Measurements from ENCODE around the gene MTG2. TPM values are rescaled to one million over a fixed set of nuclear protein-coding genes. Genes with fewer than 3 reads are reported as not detected.

MTG2 gene
- total RNA-seq, 4 donors from 2014 or later: 21.4 to 42.0 (median 29.1) TPM

DNA sequence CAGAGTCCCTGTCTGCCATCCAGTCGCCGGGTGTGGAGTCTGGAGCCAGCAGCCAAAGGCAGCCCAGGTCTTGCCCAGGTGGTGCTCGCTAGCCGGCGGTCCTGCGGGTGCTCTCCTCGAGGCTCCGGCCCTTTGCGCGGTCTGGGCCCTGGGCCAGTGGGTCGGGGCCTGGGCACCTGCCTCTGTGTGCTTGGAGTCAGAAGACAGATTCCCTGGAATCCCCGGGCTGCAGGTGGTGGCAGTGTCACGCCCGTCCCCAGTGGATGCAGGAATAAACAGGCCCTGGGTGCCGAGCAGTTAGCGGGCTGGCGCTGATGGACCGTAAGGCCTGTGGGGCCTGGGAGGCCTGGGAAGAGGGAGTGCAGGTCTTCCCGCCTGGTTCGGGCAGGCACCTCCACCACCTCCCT, 33.9 kb upstream of the MTG2 start:
- no peak for DNase-seq (ENCODE audit: low spot score in 2 of 2)
- H3K4me3 ChIP-seq (ENCODE audit: low read depth, poor library complexity, severe bottlenecking): no peak overlapping the region
- TF ChIP-seq, protein P1, sequence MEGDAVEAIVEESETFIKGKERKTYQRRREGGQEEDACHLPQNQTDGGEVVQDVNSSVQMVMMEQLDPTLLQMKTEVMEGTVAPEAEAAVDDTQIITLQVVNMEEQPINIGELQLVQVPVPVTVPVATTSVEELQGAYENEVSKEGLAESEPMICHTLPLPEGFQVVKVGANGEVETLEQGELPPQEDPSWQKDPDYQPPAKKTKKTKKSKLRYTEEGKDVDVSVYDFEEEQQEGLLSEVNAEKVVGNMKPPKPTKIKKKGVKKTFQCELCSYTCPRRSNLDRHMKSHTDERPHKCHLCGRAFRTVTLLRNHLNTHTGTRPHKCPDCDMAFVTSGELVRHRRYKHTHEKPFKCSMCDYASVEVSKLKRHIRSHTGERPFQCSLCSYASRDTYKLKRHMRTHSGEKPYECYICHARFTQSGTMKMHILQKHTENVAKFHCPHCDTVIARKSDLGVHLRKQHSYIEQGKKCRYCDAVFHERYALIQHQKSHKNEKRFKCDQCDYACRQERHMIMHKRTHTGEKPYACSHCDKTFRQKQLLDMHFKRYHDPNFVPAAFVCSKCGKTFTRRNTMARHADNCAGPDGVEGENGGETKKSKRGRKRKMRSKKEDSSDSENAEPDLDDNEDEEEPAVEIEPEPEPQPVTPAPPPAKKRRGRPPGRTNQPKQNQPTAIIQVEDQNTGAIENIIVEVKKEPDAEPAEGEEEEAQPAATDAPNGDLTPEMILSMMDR (IDR thresholded peaks at IDR 0.05): no peak
- no peak for TF ChIP-seq POLR2A (IDR thresholded peaks at IDR 0.05)
- 58 to 72% methylated on average over 9 to 20 of the region's 20 CpGs for WGBS, 2 donors
- intact Hi-C loops (cut with DNase I; ENCODE audit: low total_unique reads): no loop called here

DNA sequence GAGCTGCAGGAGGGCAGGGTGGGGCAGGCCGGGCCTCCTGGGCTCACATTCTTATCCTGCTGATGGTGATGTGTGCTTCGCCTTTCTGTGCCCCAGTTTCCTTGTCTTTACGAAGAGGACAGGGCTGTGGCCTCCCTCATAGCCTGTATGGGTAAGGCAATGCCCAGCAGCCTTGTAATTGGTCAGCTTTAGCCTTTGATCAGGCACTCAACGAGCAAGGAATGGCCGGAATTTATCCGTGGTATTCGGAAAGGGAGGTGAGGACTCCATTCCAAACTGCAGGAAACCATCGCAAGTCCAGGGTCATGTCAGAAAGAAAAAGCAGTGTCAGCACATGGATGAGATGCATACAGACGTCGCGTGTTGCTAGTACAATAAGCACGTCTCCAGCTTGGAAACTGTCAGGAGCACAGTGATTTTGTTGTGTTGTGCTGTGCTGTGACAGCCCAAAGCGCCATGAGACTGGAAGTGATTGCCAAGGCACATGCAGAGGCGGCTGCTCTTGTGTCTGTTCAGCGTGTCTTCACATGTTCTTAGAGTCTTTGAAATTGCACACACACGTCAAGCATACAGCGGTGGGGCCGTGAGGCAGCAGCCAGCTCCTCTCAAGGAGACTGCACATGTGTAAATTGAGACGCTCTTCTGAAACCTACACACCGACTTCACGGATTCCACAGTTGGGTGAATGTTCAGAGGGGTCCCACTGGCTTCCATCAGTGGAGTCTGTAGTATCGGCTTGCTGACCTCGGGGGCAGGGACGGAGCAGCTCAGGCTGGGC, 33.1 kb upstream of the MTG2 start:
- peak in 1 of 2 donors; percentile 63 for DNase-seq (ENCODE audit: low spot score in 2 of 2)
- H3K4me3 ChIP-seq (ENCODE audit: low read depth, poor library complexity, severe bottlenecking): no peak overlapping the region
- 45 to 53% methylated on average over 24 of the region's 24 CpGs for WGBS, 2 donors
- intact Hi-C loops (cut with DNase I; ENCODE audit: low total_unique reads): no loop called here
- TF ChIP-seq, protein P1 (IDR thresholded peaks at IDR 0.05): no peak
- TF ChIP-seq POLR2A (IDR thresholded peaks at IDR 0.05): no peak

DNA sequence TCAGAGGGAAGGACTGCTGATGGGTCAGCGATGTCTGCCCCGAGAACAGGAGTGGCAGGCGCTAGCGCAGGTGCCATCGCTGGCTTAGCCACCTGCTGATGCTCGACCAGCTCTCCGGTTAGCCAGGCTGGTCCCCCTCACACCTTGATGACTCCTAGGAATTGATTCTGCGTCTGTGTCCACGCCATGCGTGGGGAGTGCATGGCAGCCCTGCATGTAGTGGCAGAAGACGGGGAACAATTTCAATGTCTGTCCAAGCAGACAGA, 32.6 kb upstream of the MTG2 start:
- TF ChIP-seq, protein P1 (IDR thresholded peaks at IDR 0.05): no peak
- no peak for TF ChIP-seq POLR2A (IDR thresholded peaks at IDR 0.05)
- no peak overlapping the region for H3K4me3 ChIP-seq (ENCODE audit: low read depth, poor library complexity, severe bottlenecking)
- 77 to 85% methylated on average over 11 of the region's 11 CpGs for WGBS, 2 donors
- intact Hi-C loops (cut with DNase I; ENCODE audit: low total_unique reads): no loop called here
- no peak for DNase-seq (ENCODE audit: low spot score in 2 of 2)

DNA sequence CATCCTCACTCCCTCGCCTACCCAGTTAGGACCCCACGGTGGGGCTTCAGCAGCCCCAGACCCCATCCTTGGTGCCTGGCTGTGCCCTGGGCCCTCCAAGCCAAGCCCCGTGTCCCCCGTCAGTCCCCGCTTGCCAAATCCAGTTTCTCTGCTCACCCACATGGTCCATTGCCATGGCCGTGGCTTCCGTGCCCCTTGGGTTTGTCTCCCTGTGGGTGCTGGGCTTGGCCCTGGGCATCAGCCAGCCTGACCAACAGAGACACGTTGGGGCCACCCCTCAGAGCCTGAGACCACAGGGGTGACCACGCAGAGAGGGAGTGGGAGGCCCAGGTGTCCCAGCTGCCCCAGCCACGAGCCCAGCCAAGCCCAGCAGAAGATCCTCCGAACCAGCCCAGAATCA, 31.6 kb upstream of the MTG2 start:
- no peak for DNase-seq (ENCODE audit: low spot score in 2 of 2)
- intact Hi-C loops (cut with DNase I; ENCODE audit: low total_unique reads): no loop called here
- 81 to 85% methylated on average over 11 of the region's 11 CpGs for WGBS, 2 donors
- no peak overlapping the region for H3K4me3 ChIP-seq (ENCODE audit: low read depth, poor library complexity, severe bottlenecking)
- TF ChIP-seq, protein P1 (IDR thresholded peaks at IDR 0.05): no peak
- TF ChIP-seq POLR2A (IDR thresholded peaks at IDR 0.05): no peak

DNA sequence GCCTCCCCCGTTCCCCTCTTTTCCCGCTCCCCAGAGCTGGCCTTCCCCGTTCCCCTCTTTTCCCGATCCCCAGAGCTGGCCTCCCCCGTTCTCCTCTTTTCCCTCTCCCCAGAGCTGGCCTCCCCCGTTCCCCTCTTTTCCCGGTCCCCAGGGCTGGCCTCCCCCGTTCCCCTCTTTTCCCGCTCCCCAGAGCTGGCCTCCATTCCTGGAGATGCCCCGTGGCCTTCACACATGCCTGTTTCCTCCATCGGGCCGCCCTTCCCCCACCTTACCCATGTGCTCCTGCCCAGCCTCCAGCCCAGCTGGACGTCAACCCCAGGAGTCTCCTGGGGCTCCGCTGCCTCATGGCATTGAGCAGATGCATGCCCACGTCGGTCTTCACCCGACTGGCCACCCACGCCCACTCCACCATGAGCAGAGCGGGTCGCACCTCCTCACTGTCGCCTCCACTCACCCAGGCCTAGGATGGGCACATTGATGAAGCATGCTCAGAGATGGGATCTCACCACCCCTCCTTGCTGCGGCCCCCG, 30.9 kb upstream of the MTG2 start:
- H3K4me3 ChIP-seq (ENCODE audit: low read depth, poor library complexity, severe bottlenecking): no peak overlapping the region
- WGBS, 2 donors: 85 to 86% methylated on average over 23 of the region's 23 CpGs
- intact Hi-C loops (cut with DNase I; ENCODE audit: low total_unique reads): no loop called here
- no peak for TF ChIP-seq POLR2A (IDR thresholded peaks at IDR 0.05)
- TF ChIP-seq, protein P1 (IDR thresholded peaks at IDR 0.05): no peak
- DNase-seq (ENCODE audit: low spot score in 2 of 2): no peak

Data from lower leg skin (tissue), 4 donors.